ENCODE measurements around the gene ADGRD2. TPM values are rescaled to one million over a fixed set of nuclear protein-coding genes. Genes with fewer than 3 reads are reported as not detected.

Gene ADGRD2
- total RNA-seq: not detected in 2 replicates

GRCh38 chr9:124450241-124450924, at the start of gene ADGRD2:
TSS of gene ADGRD2 (plus strand) at chr9:124450451. CDS start at chr9:124451667, 1,216 bp downstream.

GRCh38 chr9:124415102-124415851, 35.0 kb upstream of the ADGRD2 start, which contains the start of gene PSMB7:
TSS of gene PSMB7 (minus strand) at chr9:124415442. CDS start at chr9:124415425, 17 bp downstream.

GRCh38 chr9:124506931-124507879, 57.0 kb downstream of the ADGRD2 start, which contains the start of gene NR5A1:
TSS of gene NR5A1 (minus strand) at chr9:124507399. CDS start at chr9:124503395, 4,004 bp downstream.

Other genes starting within 250 kb of the ADGRD2 start
- gene NEK6, start 192.5 kb upstream of the ADGRD2 start, total RNA-seq: 13.2 and 14.8 TPM in 2 replicates
- gene PSMB7, start 35.0 kb upstream of the ADGRD2 start, total RNA-seq: 167 and 197 TPM in 2 replicates
- not detected in 2 replicates for gene NR5A1, start 56.9 kb downstream of the ADGRD2 start, total RNA-seq